NCI-H774 (cell line): ENCODE measurements around the gene GTSF1L.
"Not testable (repeated sequence)": the region's sequence is repeated elsewhere in the genome, so short reads cannot be mapped to it uniquely, and the experiment has no call there.

Experiments
- DNase-seq: peaks from one replicate; lab custom pipeline; 2025; lab: John Stamatoyannopoulos, UW

GTSF1L gene

DNA sequence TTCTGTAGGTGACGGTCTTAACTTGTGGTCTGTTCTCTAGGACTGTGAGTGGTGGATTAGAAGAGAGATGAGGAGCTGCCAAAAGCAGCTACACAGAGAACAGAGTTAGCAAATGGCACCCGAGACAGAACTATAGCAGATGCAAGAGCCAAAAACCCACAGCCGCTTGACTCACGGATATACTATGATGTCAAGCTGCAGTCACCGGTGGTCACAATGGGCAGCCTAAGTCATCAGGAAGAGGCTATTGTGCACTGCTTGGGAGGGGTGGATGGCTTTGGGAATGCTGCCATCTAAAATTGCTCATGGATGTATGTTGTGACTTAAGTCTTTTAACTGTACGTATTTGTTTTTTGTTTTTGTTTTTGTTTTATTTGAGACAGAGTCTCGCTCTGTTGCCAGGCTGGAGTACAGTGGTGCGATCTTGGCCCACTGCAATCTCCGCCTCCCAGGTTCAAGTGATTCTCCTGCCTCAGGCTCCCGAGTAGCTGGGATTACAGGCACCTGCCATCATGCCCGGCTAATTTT is at the start of gene GTSF1L:
Gene GTSF1L, minus strand, starts transcription at position 192 of the 528 bp plus-strand sequence. CDS start 308 bp downstream, outside the sequence.
- no peak for DNase-seq

DNA sequence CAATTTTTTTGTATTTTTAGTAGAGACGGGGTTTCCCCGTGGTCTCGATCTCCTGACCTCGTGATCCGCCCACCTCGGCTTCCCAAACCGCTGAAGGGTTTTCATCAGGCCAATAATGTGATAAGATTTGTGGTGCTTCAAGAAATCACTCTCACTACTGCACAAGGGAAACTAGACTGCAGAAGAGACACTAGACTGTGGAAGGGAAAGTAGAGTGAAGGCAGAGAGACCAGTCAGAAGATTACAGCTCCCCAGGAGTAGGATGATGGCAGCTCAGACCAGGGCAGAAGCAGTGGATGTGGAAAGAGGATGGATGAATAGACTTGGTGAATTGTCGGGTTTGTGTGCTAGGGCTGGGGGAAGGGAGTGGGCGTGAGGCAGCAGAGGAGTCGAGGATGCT is 48.0 kb upstream of the GTSF1L start:
- DNase-seq = no peak

DNA sequence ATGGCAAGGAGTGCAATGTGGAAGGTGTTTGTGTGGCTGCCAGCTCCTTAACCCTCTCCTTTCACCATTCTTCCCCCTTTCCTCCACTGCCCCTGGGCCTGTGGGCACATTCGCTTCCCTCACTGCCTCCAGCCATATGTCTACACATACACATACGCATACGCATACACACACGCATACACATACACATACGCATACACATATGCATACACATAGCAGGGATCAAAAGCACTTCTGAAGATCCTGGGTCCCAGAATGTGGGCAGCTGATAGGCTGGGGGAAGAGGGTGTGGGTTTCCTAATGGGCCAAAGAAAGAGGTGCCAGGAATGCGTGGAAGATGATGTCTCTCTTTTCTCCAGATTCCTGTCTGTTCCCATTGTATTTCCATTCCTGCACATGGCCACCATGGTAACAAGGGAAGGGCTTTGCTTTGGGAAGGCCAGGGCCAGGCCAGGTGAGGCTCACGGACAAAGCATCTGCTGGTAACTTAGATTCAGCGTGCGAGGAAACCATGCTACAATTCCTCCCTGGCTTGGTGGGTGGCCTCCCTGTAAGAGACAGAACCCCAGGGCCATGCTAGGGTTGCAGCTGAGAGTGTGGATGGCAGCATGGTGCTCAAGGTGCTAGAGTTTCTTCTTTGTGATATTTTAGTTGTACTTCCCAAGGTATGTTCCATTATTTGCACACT is 44.8 kb upstream of the GTSF1L start:
- no peak for DNase-seq

DNA sequence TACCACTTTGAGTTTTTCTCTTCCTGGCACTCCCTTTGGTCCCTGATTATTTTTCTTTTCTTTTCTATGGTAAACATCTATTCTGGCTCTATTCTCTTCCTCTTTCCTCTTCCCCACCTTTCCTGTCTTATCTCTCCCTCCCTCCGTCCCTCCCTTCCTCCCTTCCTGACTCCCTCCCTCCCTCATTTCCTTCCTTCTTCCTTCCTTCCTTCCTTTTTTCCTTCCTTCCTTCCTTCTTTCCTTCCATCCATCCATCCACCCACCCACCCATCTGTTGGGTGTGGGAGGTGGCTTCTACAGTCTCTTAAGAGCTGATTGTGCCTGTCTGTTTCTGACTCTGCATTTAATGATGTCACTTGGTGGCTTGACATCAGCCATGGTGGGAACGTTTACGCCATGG is 43.5 kb upstream of the GTSF1L start:
- DNase-seq = no peak

DNA sequence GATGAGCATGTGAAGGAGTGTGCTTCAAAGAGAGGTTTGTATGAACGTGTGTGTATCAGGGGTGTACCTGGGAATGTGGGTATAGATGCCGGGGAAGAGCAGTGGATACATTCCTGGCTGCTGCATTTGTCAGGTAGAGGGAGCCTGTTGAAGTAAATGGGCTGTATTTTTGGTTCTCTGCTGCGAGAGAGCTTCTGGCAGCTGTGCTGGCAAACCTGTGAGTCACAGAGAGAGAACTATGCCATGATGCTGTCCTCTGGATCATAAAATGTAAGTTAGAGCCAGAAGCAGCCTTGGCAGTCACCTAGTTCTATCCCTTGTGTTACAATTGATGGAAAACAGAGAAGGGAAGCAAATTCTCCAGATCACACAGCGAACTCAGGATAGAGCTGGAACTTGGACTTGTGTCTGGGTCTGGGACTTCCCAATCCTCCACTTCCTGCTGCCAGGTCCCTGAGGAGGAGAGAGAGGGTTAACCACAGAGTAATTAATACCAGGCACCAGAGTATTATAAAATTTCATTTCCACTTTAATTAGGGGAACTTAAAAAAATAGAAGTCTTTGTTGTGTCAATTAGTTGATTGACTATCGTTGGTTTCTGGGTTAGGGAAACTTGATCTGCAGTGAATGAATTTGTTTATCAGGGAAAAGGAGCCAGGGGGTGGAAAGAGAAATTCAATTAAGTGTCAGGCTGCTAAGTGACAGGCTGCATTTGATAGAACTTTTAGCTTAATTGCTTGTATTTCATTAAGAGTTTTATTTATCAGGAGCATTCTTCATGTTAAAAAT is 41.1 kb upstream of the GTSF1L start:
- DNase-seq = no peak

DNA sequence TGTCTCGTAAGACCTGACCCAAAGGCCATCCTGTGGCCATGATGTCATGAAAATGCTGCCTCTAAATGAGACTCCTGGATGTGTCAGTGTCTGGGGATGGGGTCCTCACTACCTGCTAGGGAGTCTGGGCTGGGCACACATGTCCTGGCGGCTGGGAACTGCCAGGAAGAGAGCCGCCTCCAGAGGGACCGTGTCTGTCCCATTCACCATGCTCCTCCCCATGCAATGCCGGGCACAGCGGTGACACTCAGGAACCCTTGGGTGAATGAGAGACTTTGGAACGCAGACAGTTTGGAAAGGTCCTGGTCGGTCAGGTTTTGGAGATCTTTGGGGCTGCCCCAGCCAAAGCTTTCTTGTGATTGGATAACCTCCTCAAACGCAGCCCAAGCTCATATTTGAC is 40.1 kb upstream of the GTSF1L start:
- no peak for DNase-seq

DNA sequence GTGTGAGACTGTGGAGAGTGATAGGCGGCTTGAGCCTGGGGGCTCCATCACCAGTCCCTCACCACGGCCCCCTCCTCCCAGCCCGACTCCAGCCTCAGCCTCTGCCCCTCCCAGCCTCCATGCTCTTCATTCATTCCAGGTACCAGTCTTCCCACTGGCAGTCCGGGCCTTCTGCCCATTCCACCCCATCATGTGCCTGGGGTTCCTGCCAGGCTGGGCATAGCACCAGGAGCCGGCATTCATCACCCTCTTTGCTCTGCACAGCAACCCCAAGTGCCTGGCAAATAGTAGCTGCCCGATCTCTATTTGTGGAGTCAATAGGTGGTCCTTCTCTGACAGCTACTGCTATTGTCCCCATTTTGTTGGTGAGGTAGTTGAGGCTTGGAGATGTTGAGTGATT is 39.6 kb upstream of the GTSF1L start:
- no peak for DNase-seq

DNA sequence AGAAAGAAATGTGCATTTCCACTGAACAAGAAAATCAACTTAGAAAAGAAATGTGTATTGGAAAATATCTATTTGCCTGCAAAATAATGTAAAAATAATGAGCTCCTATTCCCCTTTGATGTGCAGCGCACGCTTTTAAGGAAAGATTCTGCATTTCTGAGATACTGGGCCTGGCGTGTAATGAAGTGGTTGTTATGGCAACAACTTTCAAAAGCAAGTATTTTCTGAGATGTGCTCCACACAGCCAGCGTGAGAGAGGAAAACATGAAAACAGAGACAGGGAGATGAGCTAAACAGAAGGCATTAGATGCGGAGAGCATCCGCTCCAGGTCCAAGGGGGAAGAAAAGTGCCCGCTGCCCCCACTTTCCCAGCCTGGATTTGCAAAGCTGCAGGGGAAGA is 39.1 kb upstream of the GTSF1L start:
- DNase-seq = no peak

DNA sequence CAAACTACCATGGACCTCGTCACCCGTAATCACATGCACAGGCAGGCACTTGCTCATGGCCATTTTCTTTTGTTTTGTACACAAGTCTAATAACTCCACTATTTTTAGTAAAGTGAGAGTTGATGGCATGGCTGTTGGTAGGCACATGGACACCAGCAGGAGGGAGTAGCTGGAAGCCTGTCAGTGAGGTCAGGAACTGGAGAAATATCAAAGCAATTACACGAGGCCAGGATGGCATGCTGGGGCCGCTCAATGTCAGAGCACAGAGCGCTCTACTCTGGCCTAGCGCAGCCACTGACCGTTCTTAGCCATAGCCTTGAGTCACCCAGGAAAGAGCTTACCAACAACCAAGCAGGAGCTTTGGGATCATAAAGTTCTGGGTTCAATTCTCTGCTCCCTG is 36.1 kb upstream of the GTSF1L start:
- no peak for DNase-seq

DNA sequence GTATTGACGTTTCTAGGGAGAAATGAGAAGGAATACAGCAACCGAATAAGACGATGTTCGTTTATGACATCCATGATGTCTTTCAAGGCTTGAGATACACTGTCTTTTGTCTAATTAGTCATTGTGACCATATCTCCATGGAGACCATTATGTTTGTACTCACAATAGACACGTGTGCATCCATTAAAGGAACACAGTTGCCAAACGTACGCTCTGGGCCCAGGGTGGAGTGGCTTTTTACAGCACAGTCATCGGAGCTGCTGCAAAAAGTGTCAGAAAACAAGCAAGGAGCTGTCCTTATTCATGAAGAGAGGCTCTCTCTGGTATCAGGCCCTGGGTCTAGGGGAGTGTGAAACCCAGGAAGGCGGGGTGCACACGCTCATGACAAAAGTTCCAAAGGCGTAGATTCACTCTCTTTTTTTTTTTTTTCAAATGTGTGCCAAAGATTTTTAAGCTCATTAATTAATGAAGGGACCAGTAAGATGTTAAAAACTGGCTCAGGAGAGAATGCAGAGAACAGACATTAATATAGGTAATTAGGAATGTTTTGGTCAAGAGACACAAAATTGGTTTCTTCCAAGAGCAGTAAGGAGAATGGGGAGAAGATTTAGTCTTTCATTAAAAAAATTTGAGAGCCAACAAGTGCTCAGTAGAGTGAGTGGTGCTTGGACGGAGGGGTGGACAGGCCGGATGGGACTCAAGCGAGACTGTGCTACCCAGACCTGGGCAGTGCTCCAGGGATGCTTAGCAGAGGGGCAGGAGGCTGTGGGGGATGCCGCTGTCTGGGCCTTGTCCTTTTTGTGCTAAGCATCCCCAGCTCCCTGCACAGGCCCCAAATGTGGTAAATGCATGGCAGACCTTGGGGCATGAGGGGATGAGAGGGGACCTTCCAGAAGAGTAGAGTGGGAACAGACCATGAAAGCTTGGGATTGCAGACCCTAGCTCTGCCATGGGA is 34.9 kb upstream of the GTSF1L start:
- DNase-seq = peak; percentile 70

DNA sequence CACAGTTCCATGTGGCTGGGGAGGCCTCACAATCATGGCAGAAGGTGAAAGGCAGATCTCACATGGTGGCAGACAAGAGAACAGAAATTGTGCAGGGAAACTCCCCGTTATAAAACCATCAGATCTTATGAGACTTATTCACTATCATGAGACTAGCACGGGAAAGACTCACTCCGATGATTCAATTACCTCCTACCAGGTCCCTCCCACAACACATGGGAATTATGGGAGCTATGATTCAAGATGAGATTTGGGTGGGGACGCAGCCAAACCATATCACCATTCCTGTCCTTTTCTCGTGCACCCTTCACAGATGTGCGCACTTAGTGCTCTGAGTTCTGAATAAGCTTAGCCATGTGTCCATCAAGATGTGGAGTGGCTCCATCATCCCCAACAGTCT is 31.1 kb upstream of the GTSF1L start:
- DNase-seq = not testable (repeated sequence)

DNA sequence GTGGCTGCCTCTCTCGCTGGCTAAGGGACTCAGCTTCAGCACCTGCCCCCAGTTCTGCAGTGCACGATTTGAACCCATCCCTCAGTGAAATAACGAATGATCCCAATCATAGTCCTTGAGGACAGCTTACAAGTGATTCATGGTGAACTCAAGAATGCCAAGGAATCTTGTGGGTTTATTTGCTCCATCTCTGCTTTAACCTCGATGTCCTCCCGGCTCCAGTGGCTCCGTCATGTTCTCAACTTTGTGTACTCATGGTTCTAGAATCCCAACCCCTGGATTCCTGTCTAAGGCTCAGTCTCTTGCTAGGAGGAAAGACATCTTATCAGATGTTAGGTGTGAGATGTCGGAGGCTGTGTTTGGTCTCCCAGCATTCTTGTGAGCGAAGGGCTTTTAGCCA is 29.0 kb upstream of the GTSF1L start:
- DNase-seq = no peak

DNA sequence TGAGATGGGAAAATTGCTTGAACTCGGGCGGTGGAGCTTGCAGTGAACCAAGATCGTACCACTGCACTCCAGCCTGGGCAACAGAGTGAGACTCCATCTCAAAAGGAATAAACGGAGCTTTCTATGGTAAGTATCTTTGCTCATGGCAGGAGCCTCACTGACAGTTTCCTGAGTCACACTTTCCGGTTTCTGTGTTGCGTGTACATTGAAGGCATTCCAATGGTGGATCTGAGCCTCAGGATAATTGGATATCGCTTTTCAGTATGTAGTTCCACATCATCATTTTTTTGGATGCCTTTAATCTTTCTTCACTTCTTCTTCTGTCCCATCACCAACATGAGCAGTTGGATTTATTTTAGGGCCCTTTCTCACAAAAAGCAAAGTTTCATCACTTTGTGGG is 28.6 kb upstream of the GTSF1L start:
- no peak for DNase-seq

DNA sequence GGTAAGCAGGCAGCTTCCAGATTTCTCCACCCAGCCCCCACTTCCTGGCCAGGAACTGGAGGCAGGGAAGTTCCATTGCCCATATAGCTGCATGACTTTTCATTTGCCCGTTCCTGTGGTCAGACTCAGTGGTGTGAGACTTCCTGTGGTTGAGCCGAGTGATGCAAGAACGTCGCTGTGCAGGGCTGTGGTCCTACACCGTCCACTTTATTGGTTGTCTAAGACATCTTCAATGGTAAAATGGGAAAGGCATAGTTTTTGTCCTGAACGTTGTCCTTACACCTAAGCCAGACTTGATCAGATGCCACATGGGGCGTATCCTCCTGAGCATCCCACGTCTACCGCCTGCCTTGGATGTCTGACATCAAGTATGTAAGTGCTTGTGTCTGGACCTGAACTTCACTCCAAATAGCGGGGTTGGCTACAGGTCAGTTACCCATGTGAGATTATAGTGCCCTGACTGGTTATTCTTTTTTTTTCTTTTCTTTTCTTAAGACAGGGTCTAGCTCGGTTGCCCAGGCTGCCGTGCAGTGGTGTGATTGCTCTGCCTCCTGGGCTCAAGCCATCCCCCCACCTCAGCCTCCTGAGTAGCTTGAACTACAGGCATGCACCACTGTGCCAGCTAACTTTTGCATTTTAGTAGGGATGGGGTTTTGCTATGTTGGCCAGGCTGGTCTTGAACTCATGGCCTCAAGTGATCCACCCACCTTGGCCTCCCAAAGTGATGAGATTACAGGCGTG is 25.9 kb upstream of the GTSF1L start:
- no peak for DNase-seq

DNA sequence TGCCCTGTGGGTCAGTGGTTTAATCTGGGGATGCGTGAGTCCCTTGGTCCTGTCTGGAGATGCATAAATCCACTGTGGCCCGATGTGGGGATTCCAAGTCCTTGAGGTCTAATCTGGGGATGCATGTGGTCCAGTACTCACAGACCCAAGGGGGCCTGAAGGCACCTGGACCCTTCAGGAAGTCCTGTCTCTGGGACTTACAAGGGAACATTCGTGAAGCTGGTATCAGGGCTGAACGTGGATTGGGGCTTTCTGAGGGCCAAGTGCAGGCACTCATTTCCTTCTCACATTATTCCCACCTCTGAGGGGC is 25.2 kb upstream of the GTSF1L start:
- no peak for DNase-seq

DNA sequence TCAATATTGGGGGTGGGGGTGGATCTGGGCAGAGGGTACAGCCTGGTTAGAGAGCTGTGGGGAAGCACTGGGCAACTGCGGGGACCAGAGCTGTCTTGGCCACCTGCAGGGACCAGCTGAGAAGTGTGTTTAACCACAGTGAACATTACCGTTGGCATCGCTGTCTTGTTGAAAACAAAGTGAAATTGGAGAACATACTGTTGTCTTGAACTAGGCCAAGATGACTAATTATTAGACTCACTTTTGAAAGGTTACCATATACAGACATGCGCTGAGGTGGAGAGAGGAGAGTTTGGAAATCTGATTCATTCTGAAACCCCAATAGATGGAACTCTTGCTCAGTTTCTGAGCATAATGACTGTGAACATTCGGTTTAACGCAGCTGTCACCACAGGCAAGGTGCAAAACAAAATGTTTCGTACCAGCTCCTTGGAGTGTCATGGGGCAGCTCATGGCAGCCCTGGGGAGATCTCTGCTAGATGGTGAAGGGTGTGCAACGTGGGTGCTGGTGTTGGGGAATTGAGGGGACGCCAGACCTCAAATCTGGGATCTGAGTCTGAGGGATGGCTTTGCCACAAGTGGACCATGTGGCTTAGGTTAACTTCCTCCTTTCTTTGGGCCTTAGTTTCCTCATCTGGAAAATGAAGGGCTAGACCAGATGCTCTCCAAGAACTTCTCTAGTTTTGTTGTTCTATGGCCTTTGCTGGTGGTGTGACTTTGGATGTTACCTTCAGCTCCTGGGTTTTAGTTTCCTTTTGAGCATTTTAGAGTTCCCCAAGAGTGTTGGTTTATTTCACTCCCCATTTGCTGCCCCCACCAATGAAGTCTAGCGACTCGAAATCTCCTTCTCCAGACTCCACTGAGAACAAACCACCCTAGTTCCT is 24.6 kb upstream of the GTSF1L start:
- DNase-seq = no peak

DNA sequence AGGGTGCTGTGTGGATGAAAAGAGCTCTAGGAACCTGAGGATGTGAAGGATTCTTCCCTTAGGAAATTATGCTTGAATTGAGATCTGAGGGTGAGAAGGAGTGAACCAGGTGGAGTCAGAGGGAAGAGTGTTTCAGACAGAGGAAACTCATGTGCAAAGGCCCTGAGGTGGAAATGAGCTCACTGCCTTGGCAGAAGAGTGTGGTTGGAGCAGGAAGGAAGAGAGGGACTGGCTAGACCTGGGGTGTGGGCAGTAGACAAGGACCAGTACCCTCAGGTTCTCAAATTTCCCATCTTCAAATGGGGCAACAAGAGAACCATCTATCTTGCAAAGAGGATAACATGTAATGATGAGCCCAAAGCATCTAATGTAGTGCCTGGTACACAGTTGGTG is 24.0 kb upstream of the GTSF1L start:
- no peak for DNase-seq

DNA sequence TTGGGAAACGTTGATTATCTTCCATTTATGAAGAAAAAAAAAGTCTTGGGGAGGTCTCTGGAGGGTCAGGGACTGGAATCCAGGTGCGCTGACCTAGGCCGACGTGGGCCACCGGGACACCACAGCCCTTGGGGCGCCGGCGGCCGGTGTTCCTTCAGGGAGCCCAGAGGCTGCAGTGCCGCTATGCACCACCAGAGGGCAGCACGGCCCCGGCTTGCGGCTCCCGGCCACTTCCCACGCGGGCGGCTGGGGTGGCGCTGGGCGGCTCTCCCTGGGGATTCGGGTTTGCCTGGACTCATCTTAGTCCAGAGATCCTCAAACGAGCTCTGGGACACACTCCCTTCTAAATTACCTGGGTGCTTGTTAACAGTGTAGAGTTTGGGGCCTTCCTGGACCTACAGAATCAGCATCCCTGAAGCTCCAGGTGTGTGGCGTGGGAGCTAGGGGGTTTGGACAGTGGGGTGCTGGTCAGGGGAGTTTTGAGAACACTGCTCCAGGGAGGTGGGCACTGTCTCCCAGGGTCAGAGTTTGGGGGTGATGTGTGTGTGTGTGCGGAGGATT is 23.0 kb upstream of the GTSF1L start:
- DNase-seq = peak; percentile 38

DNA sequence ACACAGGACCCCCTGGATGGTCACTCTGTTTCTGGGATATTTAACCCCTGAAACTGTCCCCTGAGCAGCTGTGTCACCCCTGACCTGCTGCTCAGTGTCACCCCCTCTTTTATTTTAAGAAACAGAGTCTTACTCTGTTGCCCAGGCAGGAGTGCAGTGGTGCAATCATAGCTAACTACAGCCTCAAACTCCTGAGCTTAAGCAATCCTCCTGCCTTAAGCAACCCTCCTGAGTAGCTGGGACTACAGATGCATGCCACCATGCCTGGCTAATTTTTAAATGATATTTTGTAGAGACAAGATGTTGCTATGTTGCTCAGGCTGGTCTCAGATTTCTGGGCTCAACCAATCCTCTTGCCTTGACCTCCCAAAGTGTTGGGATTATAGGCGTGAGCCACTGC is 21.5 kb upstream of the GTSF1L start:
- no peak for DNase-seq

DNA sequence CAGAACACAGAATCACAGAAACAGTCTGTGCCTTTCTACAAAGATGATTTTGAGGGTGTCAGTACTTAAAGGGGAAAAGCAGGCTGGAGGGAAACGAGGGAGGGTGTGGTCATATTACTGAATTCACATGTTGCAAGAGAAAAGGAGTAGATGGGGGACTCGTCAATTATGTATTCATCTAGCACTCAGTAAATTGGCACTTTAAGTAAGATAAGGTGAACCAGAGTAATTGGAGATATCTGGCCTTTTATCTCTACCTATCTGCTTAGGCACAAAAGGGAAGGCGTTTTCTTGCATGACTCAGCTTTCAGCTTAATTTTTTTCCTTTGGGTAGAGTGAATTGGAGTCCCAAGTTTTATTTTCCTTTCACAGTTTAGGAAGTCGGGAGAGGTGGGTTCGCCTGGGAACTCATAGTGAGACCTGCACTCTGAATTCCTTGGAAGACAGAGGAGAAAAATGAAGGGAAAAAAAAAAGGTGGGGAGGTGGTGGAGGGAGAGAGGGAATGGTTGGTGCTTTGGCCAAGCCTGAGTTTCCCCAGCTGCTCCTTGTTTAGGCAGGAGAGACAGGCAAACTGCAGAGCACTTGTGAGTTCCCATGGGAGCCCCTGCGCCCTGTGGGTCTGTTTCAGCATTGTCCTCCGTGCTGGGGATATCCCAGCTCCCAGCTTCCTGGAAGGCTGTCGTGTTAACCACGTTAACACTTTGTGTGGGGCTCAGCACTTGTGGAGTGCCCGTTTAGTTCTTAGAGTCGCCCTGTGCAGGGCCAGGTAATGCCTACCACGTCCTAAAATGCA is 19.7 kb upstream of the GTSF1L start:
- DNase-seq = no peak
